Naive thymus-derived CD4-positive, alpha-beta T cell (primary cell): Measurements from ENCODE around the gene STRIP1. TPM values are rescaled to one million over a fixed set of nuclear protein-coding genes. Genes with fewer than 3 reads are reported as not detected.

Experiments
- ATAC-seq: fragments of 150-1000 bp; cut with Tn5 transposase; 2 replicates; pipeline ENCODE4 v1.10.0; 2021; ENCODE audit warnings: mild to moderate bottlenecking, moderate library complexity
- CTCF ChIA-PET: fragments of 350-600 bp; sonication (Branson Sonifier 250); formaldehyde crosslinking; loops from one replicate; lab custom pipeline; 2021; ENCODE audit warnings: antibody characterized with exemption; lab: Charles Lee
- POLR2A ChIA-PET: fragments of 350-600 bp; sonication (Branson Sonifier 250); formaldehyde crosslinking; loops from one replicate; lab custom pipeline; 2021; ENCODE audit warnings: antibody characterized with exemption, inconsistent platforms; lab: Charles Lee
- DNase-seq, 9 donors: peaks; one replicate each; pipeline versions ENCODE4 v3.0.0 to v3.0.0-alpha.2; 2020 to 2022; ENCODE audit warnings: mixed read lengths in 1 of 9
- H3K27ac ChIP-seq: one replicate; pipeline ENCODE4 v1.7.0; 2013; ENCODE audit warnings: mild to moderate bottlenecking, low read depth, low read length, moderate library complexity
- H3K27me3 ChIP-seq, 2 donors: one replicate each; pipeline ENCODE4 v1.7.0; 2013; ENCODE audit warnings: low read length in 2 of 2, mild to moderate bottlenecking in 2 of 2, moderate library complexity in 2 of 2; ENCODE audit not compliant: control insufficient read depth in 2 of 2, insufficient read depth in 2 of 2
- H3K36me3 ChIP-seq, 3 experiments: 1 replicate in 2 of 3; 2 replicates in 1 of 3; pipeline ENCODE4 v1.7.0; 2013; ENCODE audit warnings: low read length in 3 of 3, mild to moderate bottlenecking in 3 of 3, moderate library complexity in 1 of 3; ENCODE audit not compliant: insufficient read depth in 3 of 3, control insufficient read depth in 2 of 3
- H3K4me1 ChIP-seq, 2 donors: one replicate each; pipeline ENCODE4 v1.7.0; 2013; ENCODE audit warnings: low read length in 2 of 2, mild to moderate bottlenecking in 2 of 2, moderate library complexity in 1 of 2; ENCODE audit not compliant: control insufficient read depth in 2 of 2, insufficient read depth in 2 of 2
- H3K4me3 ChIP-seq: 2 replicates; pipeline ENCODE4 v1.7.0; 2013; ENCODE audit warnings: mild to moderate bottlenecking, low read length
- H3K9me3 ChIP-seq, 3 experiments: 1 replicate in 2 of 3; 2 replicates in 1 of 3; pipeline ENCODE4 v1.7.0; 2013; ENCODE audit warnings: low read length in 3 of 3; ENCODE audit not compliant: control insufficient read depth in 2 of 3
- H3K27ac Mint-ChIP-seq, 9 donors: one replicate each; pipeline ENCODE4 v1.8.0; 2020 to 2022; ENCODE audit warnings: mixed read lengths in 9 of 9, mild to moderate bottlenecking in 8 of 9, moderate library complexity in 5 of 9, inconsistent platforms in 2 of 9
- H3K27me3 Mint-ChIP-seq, 5 donors: one replicate each; pipeline ENCODE4 v1.8.0; 2021 to 2022; ENCODE audit warnings: mixed read lengths in 5 of 5, mild to moderate bottlenecking in 1 of 5
- H3K36me3 Mint-ChIP-seq, 5 donors: one replicate each; pipeline ENCODE4 v1.8.0; 2020 to 2022; ENCODE audit warnings: mixed read lengths in 5 of 5, mild to moderate bottlenecking in 3 of 5, inconsistent platforms in 1 of 5
- H3K4me1 Mint-ChIP-seq, 7 donors: one replicate each; pipeline ENCODE4 v1.8.0; 2020 to 2022; ENCODE audit warnings: mixed read lengths in 7 of 7, mild to moderate bottlenecking in 3 of 7, inconsistent platforms in 1 of 7
- H3K4me3 Mint-ChIP-seq, 10 donors: one replicate each; pipeline ENCODE4 v1.8.0; 2020 to 2022; ENCODE audit warnings: mild to moderate bottlenecking in 10 of 10, mixed read lengths in 10 of 10, moderate library complexity in 6 of 10, inconsistent platforms in 2 of 10
- H3K9me3 Mint-ChIP-seq, 11 donors: one replicate each; pipeline ENCODE4 v1.8.0; 2020 to 2022; ENCODE audit warnings: mixed read lengths in 11 of 11, mild to moderate bottlenecking in 4 of 11, inconsistent platforms in 1 of 11, moderate library complexity in 1 of 11
- intact Hi-C, 2 donors: fragments of 100-400 bp; cut with micrococcal nuclease; formaldehyde crosslinking; loops; one replicate each; pipeline ENCODE4 v1.15.1; 2023
- polyA plus RNA-seq, 2 donors: library from polyadenylated mRNA; unstranded; fragments of 300-500 nt; fragmentation: Illumina TruSeq; gene quantifications; one replicate each; pipeline ENCODE4 v1.2.3, GENCODE V29; 2021
- total RNA-seq, 6 experiments: library from RNA in 5 of 6; stranded (reverse) in 5 of 6; gene quantifications; 1 replicate in 5 of 6; 2 replicates in 1 of 6; pipeline ENCODE4 v1.2.3 and lab custom pipeline; 2021 to 2026

The STRIP1 gene
- total and polyA plus RNA-seq, 7 experiments from 2014 or later = 21.4 to 83.9 (median 65.7) TPM

GRCh38 chr1:110065841-110066240 lies 31.4 kb downstream of the STRIP1 start:
- Mint-ChIP-seq H3K9me3 (peaks cover 0 to 4% (median 0%) of the 10 kb centered on the region in 11 donors), H3K27ac (no peak overlapping the region), H3K4me3 (no peak overlapping the region), H3K27me3 (peaks cover 19 to 48% (median 29%) of the 10 kb centered on the region in 5 donors), H3K4me1 (peaks cover 6 to 19% (median 8%) of the 10 kb centered on the region in 7 donors), H3K36me3 (peaks cover 0 to 6% (median 3%) of the 10 kb centered on the region in 5 donors)
- Histone ChIP-seq H3K4me3 (no peak overlapping the region), H3K4me1 (peaks cover 0 to 17% of the 10 kb centered on the region in 2 donors), H3K9me3 (no peaks in the 10 kb centered on the region), H3K36me3 (peaks cover 0 to 5% (median 0%) of the 10 kb centered on the region in 3 experiments), H3K27ac (no peak overlapping the region), H3K27me3 (peaks cover 3 to 15% of the 10 kb centered on the region in 2 donors)
- intact Hi-C loops = no loop called here
- ATAC-seq (no peak), DNase-seq (no peak)
- ChIA-PET CTCF (interaction anchor here (0.7 kb wide), 1 partner anchor 40 kb away, joined by 3 read pairs; no protein-coding TSS in a partner anchor), POLR2A (interaction anchor here (0.8 kb wide), 1 partner anchor 31 kb away, joined by 3 read pairs; the partner anchor contains the start of gene STRIP1)

DNA sequence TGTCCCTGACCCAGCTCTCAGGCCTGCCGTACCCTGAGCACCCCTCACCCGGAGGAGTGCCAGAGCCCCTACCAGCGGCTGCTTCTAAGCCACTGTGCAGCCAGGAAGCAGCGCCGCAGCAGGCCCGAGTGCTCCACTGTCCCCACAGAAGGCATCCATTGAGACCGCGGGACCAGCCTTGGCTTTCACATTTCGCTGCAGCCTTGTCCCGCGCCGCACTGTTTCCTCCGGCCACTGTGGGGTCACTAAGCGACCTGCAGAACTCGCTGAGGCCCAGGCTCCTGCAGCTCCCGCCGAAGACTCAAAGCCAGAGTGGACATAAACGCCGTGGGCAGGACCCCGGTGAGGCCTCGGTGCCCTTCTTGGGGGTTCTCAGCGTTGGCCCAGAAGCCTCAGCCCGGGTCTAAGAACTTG lies 33.1 kb downstream of the STRIP1 start:
- ChIA-PET POLR2A (no interaction called here), CTCF (no interaction called here)
- H3K9me3 Mint-ChIP-seq = peaks cover 0 to 4% (median 0%) of the 10 kb centered on the region in 11 donors
- intact Hi-C loops = no loop called here
- peak overlapping the region in 4 of 10 donors; percentile 36 to 87 (median 60) for H3K4me3 Mint-ChIP-seq
- H3K27me3 Mint-ChIP-seq = peaks cover 35 to 65% (median 43%) of the 10 kb centered on the region in 5 donors
- DNase-seq = no peak
- no peak for ATAC-seq
- peaks cover 0 to 4% (median 0%) of the 10 kb centered on the region in 5 donors for H3K36me3 Mint-ChIP-seq
- H3K36me3 ChIP-seq = peaks cover 0 to 4% (median 0%) of the 10 kb centered on the region in 3 experiments
- peaks cover 5 to 15% of the 10 kb centered on the region in 2 donors for H3K27me3 ChIP-seq
- H3K27ac ChIP-seq = no peak overlapping the region
- H3K4me1 ChIP-seq = peaks cover 0 to 17% of the 10 kb centered on the region in 2 donors
- H3K4me3 ChIP-seq = no peak overlapping the region
- H3K4me1 Mint-ChIP-seq = peaks cover 6 to 19% (median 8%) of the 10 kb centered on the region in 7 donors
- no peak overlapping the region for H3K27ac Mint-ChIP-seq
- H3K9me3 ChIP-seq = no peaks in the 10 kb centered on the region

- no peak for ATAC-seq
- POLR2A ChIA-PET = no interaction called here
- Histone ChIP-seq H3K9me3 (no peaks in the 10 kb centered on the region), H3K4me3 (peak overlapping the region; percentile 30), H3K4me1 (peaks cover 0 to 17% of the 10 kb centered on the region in 2 donors), H3K27ac (no peak overlapping the region), H3K27me3 (peaks cover 5 to 15% of the 10 kb centered on the region in 2 donors), H3K36me3 (no peaks in the 10 kb centered on the region)
- Mint-ChIP-seq H3K4me3 (peak overlapping the region; percentile 43 to 87 (median 66)), H3K27me3 (peaks cover 40 to 70% (median 49%) of the 10 kb centered on the region in 5 donors), H3K36me3 (peaks cover 0 to 4% (median 0%) of the 10 kb centered on the region in 5 donors), H3K27ac (peak overlapping the region in 1 of 9 donors; percentile 62), H3K4me1 (peaks cover 6 to 19% (median 8%) of the 10 kb centered on the region in 7 donors), H3K9me3 (peaks cover 0 to 4% (median 0%) of the 10 kb centered on the region in 11 donors)
- CTCF ChIA-PET = no interaction called here
- intact Hi-C loops = no loop called here
- DNase-seq = peak in 3 of 9 donors; percentile 4 to 30 (median 5)
Observed at GRCh38 chr1:110067893-110068645, 33.6 kb downstream of the STRIP1 start.

GRCh38 chr1:110068646-110069403 lies 34.4 kb downstream of the STRIP1 start:
- intact Hi-C loops = no loop called here

GRCh38 chr1:110069404-110070281 lies 35.2 kb downstream of the STRIP1 start:
- DNase-seq (peak in 3 of 9 donors; percentile 12 to 27 (median 18)), ATAC-seq (peak; percentile 28)
- Histone ChIP-seq H3K4me3 (no peak overlapping the region), H3K9me3 (no peaks in the 10 kb centered on the region), H3K27ac (no peak overlapping the region), H3K4me1 (peaks cover 0 to 17% of the 10 kb centered on the region in 2 donors), H3K36me3 (no peaks in the 10 kb centered on the region), H3K27me3 (peaks cover 5 to 15% of the 10 kb centered on the region in 2 donors)
- CTCF ChIA-PET = no interaction called here
- Mint-ChIP-seq H3K9me3 (peaks cover 0 to 4% (median 0%) of the 10 kb centered on the region in 11 donors), H3K4me1 (peaks cover 6 to 19% (median 8%) of the 10 kb centered on the region in 7 donors), H3K27me3 (peaks cover 52 to 85% (median 62%) of the 10 kb centered on the region in 5 donors), H3K36me3 (peaks cover 0 to 3% (median 0%) of the 10 kb centered on the region in 5 donors), H3K4me3 (peak overlapping the region in 8 of 10 donors; percentile 8 to 87 (median 58)), H3K27ac (no peak overlapping the region)
- POLR2A ChIA-PET = no interaction called here
- intact Hi-C loops = no loop called here

More at GRCh38 chr1:110068646-110069403, 34.4 kb downstream of the STRIP1 start:
- no peaks in the 10 kb centered on the region for H3K36me3 ChIP-seq
- ATAC-seq = peak; percentile 51
- Mint-ChIP-seq H3K4me1 (peaks cover 6 to 19% (median 8%) of the 10 kb centered on the region in 7 donors), H3K27me3 (peaks cover 45 to 77% (median 55%) of the 10 kb centered on the region in 5 donors), H3K4me3 (peak overlapping the region; percentile 43 to 87 (median 66)), H3K36me3 (peaks cover 0 to 3% (median 0%) of the 10 kb centered on the region in 5 donors), H3K9me3 (peaks cover 0 to 4% (median 0%) of the 10 kb centered on the region in 11 donors), H3K27ac (peak overlapping the region in 1 of 9 donors; percentile 62)
- no peak overlapping the region for H3K27ac ChIP-seq
- peak in 7 of 9 donors; percentile 25 to 44 (median 34) for DNase-seq
- peaks cover 0 to 17% of the 10 kb centered on the region in 2 donors for H3K4me1 ChIP-seq
- peak overlapping the region; percentile 30 for H3K4me3 ChIP-seq
- no peaks in the 10 kb centered on the region for H3K9me3 ChIP-seq
- CTCF ChIA-PET = no interaction called here
- POLR2A ChIA-PET = no interaction called here
- peaks cover 5 to 15% of the 10 kb centered on the region in 2 donors for H3K27me3 ChIP-seq
